ENCODE data around the gene ADGRG2.

- no peak for TF ChIP-seq BHLHE40 (IDR thresholded peaks at IDR 0.05; ENCODE audit: borderline replicate concordance)
- no peak for TF ChIP-seq SP1 (IDR thresholded peaks at IDR 0.05)
- no peak for TF ChIP-seq SUZ12 (IDR thresholded peaks at IDR 0.05)
- TF ChIP-seq HDGF (IDR thresholded peaks at IDR 0.05; ENCODE audit: borderline replicate concordance), result no peak
- no peak for TF ChIP-seq ARNT (IDR thresholded peaks at IDR 0.05)
- TF ChIP-seq FOXM1 (IDR thresholded peaks at IDR 0.05; ENCODE audit: borderline replicate concordance), result no peak
- no peak for TF ChIP-seq ELF4 (IDR thresholded peaks at IDR 0.05)
- TF ChIP-seq FOXK2 (IDR thresholded peaks at IDR 0.05), result no peak
- TF ChIP-seq TARDBP (IDR thresholded peaks at IDR 0.05), result no peak
- TF ChIP-seq FOXA1 (IDR thresholded peaks at IDR 0.05), result no peak
- TF ChIP-seq ZNF384 (IDR thresholded peaks at IDR 0.05), result no peak
- TF ChIP-seq, protein P1, sequence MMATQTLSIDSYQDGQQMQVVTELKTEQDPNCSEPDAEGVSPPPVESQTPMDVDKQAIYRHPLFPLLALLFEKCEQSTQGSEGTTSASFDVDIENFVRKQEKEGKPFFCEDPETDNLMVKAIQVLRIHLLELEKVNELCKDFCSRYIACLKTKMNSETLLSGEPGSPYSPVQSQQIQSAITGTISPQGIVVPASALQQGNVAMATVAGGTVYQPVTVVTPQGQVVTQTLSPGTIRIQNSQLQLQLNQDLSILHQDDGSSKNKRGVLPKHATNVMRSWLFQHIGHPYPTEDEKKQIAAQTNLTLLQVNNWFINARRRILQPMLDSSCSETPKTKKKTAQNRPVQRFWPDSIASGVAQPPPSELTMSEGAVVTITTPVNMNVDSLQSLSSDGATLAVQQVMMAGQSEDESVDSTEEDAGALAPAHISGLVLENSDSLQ (IDR thresholded peaks at IDR 0.05), result no peak
- no peak for TF ChIP-seq NFRKB (IDR thresholded peaks at IDR 0.05)
Measured at GRCh38 chrX:19046343-19047215, 75.7 kb downstream of the ADGRG2 start.
